WTC11 (cell line): ENCODE measurements around the gene POLR2E. TPM values are rescaled to one million over a fixed set of nuclear protein-coding genes. Genes with fewer than 3 reads are reported as not detected.

Source experiments
- ATAC-seq: fragments of 200-7000 bp; cut with Tn5 transposase; 2 replicates; pipeline ENCODE4 v1.10.0; 2021; ENCODE audit warnings: mild to moderate bottlenecking, moderate library complexity
- CTCF ChIA-PET: fragments of 300-600 bp; sonication (Branson Sonifier 250); formaldehyde crosslinking; loops from one replicate; lab custom pipeline; 2021; ENCODE audit warnings: antibody characterized with exemption; lab: Charles Lee
- POLR2A ChIA-PET: fragments of 350-600 bp; sonication (Branson Sonifier 250); formaldehyde crosslinking; loops from one replicate; lab custom pipeline; 2021; ENCODE audit warnings: antibody characterized with exemption; lab: Charles Lee
- DNase-seq: peaks from one replicate; pipeline ENCODE4 v3.0.0; 2021; ENCODE audit warnings: low spot score
- H3K27ac Mint-ChIP-seq: 2 replicates; pipeline ENCODE4 v1.8.0; 2021; ENCODE audit warnings: mixed read lengths
- H3K27me3 Mint-ChIP-seq: 2 replicates; pipeline ENCODE4 v1.8.0; 2021; ENCODE audit warnings: low read depth, mild to moderate bottlenecking, moderate library complexity, mixed read lengths
- H3K36me3 Mint-ChIP-seq: 2 replicates; pipeline ENCODE4 v1.8.0; 2021; ENCODE audit warnings: mixed read lengths
- H3K4me1 Mint-ChIP-seq: 2 replicates; pipeline ENCODE4 v1.8.0; 2022; ENCODE audit warnings: mixed read lengths
- H3K4me3 Mint-ChIP-seq: 2 replicates; pipeline ENCODE4 v1.8.0; 2021; ENCODE audit warnings: mild to moderate bottlenecking, moderate library complexity, mixed read lengths
- H3K9me3 Mint-ChIP-seq: 2 replicates; pipeline ENCODE4 v1.8.0; 2021; ENCODE audit warnings: mixed read lengths
- CREM ChIP-seq: sonication (generic); formaldehyde crosslinking; IDR thresholded peaks from 2 replicates; pipeline ENCODE4 v1.8.1; 2022; ENCODE audit warnings: mild to moderate bottlenecking, missing genetic modification reagents, moderate library complexity
- EMX1 ChIP-seq: fragments of 250-450 bp; sonication (Bioruptor Pico); IDR thresholded peaks from 2 replicates; pipeline ENCODE4 v1.8.0; 2021; ENCODE audit warnings: mild to moderate bottlenecking
- ETV6 ChIP-seq: sonication (generic); formaldehyde crosslinking; IDR thresholded peaks from 2 replicates; pipeline ENCODE4 v1.8.1; 2022; ENCODE audit warnings: mild to moderate bottlenecking, missing genetic modification reagents
- FOXK1 ChIP-seq: sonication (generic); formaldehyde crosslinking; IDR thresholded peaks from 2 replicates; pipeline ENCODE4 v1.8.0; 2022; ENCODE audit warnings: mild to moderate bottlenecking, moderate library complexity, missing genetic modification reagents
- IRF2 ChIP-seq: sonication (generic); formaldehyde crosslinking; IDR thresholded peaks from 2 replicates; pipeline ENCODE4 v1.8.0; 2022; ENCODE audit warnings: low read depth, missing genetic modification reagents, borderline replicate concordance
- JAZF1 ChIP-seq: fragments of 250-450 bp; sonication (Bioruptor Pico); IDR thresholded peaks from 2 replicates; pipeline ENCODE4 v1.9.0; 2021; ENCODE audit warnings: moderate library complexity, mild to moderate bottlenecking, inconsistent platforms
- JUN ChIP-seq: sonication (generic); formaldehyde crosslinking; IDR thresholded peaks from 2 replicates; pipeline ENCODE4 v1.8.0; 2023; ENCODE audit warnings: mild to moderate bottlenecking, missing genetic modification reagents
- SMAD3 ChIP-seq: sonication (generic); formaldehyde crosslinking; IDR thresholded peaks from 2 replicates; pipeline ENCODE4 v1.8.0; 2022; ENCODE audit warnings: missing genetic modification reagents, mild to moderate bottlenecking, borderline replicate concordance
- ZNF396 ChIP-seq: fragments of 250-450 bp; sonication (Bioruptor Pico); IDR thresholded peaks from 2 replicates; pipeline ENCODE4 v1.8.0; 2021; ENCODE audit warnings: mild to moderate bottlenecking, moderate library complexity, borderline replicate concordance
- total RNA-seq: library from RNA; stranded (reverse); gene quantifications from 3 replicates; pipeline ENCODE4 v1.2.3, GENCODE V29; 2021
- TF ChIP-seq, protein P1 (sequence below): sonication (generic); formaldehyde crosslinking; IDR thresholded peaks from 2 replicates; pipeline ENCODE4 v1.8.0; 2023; ENCODE audit warnings: missing genetic modification reagents, mild to moderate bottlenecking, borderline replicate concordance
- TF ChIP-seq, protein P2 (sequence below): sonication (generic); formaldehyde crosslinking; IDR thresholded peaks from 2 replicates; pipeline ENCODE4 v1.8.0; 2022; ENCODE audit warnings: mild to moderate bottlenecking, missing genetic modification reagents
- TF ChIP-seq, protein P3 (sequence below): sonication (generic); formaldehyde crosslinking; IDR thresholded peaks from 2 replicates; pipeline ENCODE4 v1.8.0; 2022; ENCODE audit warnings: mild to moderate bottlenecking, missing genetic modification reagents
- TF ChIP-seq, protein P4 (sequence below): sonication (generic); formaldehyde crosslinking; conservative IDR thresholded peaks from 2 replicates; pipeline ENCODE4 v1.8.1; 2022; ENCODE audit warnings: mild to moderate bottlenecking, missing genetic modification reagents
- TF ChIP-seq, protein P5 (sequence below): sonication (generic); formaldehyde crosslinking; IDR thresholded peaks from 2 replicates; pipeline ENCODE4 v1.8.1; 2023; ENCODE audit warnings: mild to moderate bottlenecking, missing genetic modification reagents, borderline replicate concordance
- TF ChIP-seq, protein P6 (sequence below): sonication (generic); formaldehyde crosslinking; IDR thresholded peaks from 2 replicates; pipeline ENCODE4 v1.8.0; 2023; ENCODE audit warnings: missing genetic modification reagents
- TF ChIP-seq, protein P7 (sequence below): sonication (generic); formaldehyde crosslinking; IDR thresholded peaks from 2 replicates; pipeline ENCODE4 v1.8.1; 2023; ENCODE audit warnings: mild to moderate bottlenecking, missing genetic modification reagents, moderate library complexity
- TF ChIP-seq, protein P8 (sequence below): sonication (generic); formaldehyde crosslinking; IDR thresholded peaks from 2 replicates; pipeline ENCODE4 v1.8.0; 2023; ENCODE audit warnings: mild to moderate bottlenecking, missing genetic modification reagents

The POLR2E gene
- total RNA-seq, 1 experiment from 2014 or later = 275 TPM

DNA sequence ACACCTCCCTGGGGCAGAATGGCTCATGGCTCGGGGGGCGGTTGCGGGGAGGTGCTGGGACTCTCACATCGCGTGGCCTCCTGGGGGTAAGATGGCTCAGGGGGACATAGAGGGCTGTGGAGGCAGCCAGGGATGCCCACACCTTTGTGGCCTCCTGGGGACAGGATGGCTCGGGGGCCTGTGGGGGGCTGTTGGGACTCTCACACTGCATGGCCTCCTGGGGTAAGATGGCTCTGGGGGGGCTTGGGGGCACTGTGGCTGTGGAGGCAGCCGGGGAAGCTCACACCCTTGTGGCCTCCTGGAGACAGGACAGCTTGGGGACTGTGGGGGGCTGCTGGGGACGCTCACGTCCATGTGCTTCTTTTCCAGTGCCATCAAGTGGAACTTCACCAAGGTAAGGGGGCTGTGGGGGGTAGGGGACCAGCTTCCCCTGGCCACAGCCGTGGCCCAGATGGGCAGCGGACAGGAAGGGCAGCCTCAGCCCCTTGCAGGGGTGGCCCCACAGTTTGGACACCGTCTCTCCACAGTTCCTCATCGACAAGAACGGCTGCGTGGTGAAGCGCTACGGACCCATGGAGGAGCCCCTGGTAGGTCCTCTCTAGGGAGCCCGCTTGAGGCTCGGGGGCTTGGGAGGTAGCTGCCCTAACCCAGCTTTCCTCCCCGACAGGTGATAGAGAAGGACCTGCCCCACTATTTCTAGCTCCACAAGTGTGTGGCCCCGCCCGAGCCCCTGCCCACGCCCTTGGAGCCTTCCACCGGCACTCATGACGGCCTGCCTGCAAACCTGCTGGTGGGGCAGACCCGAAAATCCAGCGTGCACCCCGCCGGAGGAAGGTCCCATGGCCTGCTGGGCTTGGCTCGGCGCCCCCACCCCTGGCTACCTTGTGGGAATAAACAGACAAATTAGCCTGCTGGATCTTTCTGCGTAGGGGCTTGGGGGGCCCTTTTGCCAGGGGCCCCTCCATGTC lies 11.0 kb upstream of the POLR2E start:
- CTCF ChIA-PET = interaction anchor here (0.6 to 3.0 kb wide), 2 partner anchors 7 to 21 kb away, joined by 3 to 25 read pairs; no protein-coding TSS in a partner anchor
- H3K4me1 Mint-ChIP-seq = peaks cover 15% of the 10 kb centered on the region
- ATAC-seq (no peak), DNase-seq (no peak)
- TF ChIP-seq IRF2 (CRISPR knock-in tag) (no peak), ETV6 (no peak), JUN (no peak), CREM (CRISPR knock-in tag) (no peak), EMX1 (no peak)
- TF ChIP-seq, protein P1, sequence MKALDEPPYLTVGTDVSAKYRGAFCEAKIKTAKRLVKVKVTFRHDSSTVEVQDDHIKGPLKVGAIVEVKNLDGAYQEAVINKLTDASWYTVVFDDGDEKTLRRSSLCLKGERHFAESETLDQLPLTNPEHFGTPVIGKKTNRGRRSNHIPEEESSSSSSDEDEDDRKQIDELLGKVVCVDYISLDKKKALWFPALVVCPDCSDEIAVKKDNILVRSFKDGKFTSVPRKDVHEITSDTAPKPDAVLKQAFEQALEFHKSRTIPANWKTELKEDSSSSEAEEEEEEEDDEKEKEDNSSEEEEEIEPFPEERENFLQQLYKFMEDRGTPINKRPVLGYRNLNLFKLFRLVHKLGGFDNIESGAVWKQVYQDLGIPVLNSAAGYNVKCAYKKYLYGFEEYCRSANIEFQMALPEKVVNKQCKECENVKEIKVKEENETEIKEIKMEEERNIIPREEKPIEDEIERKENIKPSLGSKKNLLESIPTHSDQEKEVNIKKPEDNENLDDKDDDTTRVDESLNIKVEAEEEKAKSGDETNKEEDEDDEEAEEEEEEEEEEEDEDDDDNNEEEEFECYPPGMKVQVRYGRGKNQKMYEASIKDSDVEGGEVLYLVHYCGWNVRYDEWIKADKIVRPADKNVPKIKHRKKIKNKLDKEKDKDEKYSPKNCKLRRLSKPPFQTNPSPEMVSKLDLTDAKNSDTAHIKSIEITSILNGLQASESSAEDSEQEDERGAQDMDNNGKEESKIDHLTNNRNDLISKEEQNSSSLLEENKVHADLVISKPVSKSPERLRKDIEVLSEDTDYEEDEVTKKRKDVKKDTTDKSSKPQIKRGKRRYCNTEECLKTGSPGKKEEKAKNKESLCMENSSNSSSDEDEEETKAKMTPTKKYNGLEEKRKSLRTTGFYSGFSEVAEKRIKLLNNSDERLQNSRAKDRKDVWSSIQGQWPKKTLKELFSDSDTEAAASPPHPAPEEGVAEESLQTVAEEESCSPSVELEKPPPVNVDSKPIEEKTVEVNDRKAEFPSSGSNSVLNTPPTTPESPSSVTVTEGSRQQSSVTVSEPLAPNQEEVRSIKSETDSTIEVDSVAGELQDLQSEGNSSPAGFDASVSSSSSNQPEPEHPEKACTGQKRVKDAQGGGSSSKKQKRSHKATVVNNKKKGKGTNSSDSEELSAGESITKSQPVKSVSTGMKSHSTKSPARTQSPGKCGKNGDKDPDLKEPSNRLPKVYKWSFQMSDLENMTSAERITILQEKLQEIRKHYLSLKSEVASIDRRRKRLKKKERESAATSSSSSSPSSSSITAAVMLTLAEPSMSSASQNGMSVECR (CRISPR knock-in tag) = no peak
- TF ChIP-seq, protein P2, sequence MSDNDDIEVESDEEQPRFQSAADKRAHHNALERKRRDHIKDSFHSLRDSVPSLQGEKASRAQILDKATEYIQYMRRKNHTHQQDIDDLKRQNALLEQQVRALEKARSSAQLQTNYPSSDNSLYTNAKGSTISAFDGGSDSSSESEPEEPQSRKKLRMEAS (CRISPR knock-in tag) = no peak
- TF ChIP-seq, protein P3, sequence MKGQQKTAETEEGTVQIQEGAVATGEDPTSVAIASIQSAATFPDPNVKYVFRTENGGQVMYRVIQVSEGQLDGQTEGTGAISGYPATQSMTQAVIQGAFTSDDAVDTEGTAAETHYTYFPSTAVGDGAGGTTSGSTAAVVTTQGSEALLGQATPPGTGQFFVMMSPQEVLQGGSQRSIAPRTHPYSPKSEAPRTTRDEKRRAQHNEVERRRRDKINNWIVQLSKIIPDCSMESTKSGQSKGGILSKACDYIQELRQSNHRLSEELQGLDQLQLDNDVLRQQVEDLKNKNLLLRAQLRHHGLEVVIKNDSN = no peak
- TF ChIP-seq, protein P4, sequence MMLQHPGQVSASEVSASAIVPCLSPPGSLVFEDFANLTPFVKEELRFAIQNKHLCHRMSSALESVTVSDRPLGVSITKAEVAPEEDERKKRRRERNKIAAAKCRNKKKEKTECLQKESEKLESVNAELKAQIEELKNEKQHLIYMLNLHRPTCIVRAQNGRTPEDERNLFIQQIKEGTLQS = no peak
- H3K27me3 Mint-ChIP-seq = no peaks in the 10 kb centered on the region
- H3K4me3 Mint-ChIP-seq = peak overlapping the region; percentile 45
- no peaks in the 10 kb centered on the region for H3K36me3 Mint-ChIP-seq
- POLR2A ChIA-PET = interaction anchor here (1.0 kb wide), 1 partner anchor 36 kb away, joined by 5 read pairs; no protein-coding TSS in a partner anchor
- H3K27ac Mint-ChIP-seq = peak overlapping the region; percentile 84
- no peaks in the 10 kb centered on the region for H3K9me3 Mint-ChIP-seq

DNA sequence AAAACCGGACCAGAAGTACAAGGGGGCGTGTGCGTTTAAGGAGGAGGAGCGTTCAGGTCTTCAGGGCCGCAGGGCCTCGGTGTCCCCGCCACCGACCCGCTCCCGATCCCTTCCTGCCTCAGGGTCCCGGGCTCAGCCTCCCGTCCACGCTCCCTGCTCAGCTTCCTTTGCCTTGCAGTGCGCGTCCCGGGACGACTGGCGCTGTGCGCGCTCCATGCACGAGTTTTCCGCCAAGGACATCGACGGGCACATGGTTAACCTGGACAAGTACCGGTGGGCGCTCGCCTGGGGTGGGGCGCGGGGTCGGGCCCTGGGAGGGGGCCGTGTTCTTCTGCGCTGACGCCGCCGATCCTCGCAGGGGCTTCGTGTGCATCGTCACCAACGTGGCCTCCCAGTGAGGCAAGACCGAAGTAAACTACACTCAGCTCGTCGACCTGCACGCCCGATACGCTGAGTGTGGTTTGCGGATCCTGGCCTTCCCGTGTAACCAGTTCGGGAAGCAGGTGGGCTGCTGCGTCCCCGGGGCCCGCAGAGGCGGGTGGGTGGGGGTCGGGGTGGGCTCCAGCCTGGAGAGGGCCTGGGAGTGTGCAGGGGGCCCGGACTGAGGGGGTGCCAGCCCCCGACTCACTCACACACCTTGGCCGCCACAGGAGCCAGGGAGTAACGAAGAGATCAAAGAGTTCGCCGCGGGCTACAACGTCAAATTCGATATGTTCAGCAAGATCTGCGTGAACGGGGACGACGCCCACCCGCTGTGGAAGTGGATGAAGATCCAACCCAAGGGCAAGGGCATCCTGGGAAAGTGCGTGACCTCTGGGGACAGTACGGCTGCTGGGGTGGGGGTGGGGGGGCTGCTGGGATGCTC lies 10.1 kb upstream of the POLR2E start:
- Mint-ChIP-seq H3K4me1 (peaks cover 15% of the 10 kb centered on the region), H3K36me3 (no peaks in the 10 kb centered on the region), H3K27ac (no peak overlapping the region), H3K27me3 (no peaks in the 10 kb centered on the region), H3K4me3 (peak overlapping the region; percentile 71), H3K9me3 (no peaks in the 10 kb centered on the region)
- ChIA-PET CTCF (interaction anchor here (0.6 to 4.7 kb wide), 6 partner anchors 8 to 161 kb away, joined by 3 to 27 read pairs (median 8); partner anchors contain the start of gene ARHGAP45), POLR2A (interaction anchor here (0.8 to 1.0 kb wide), 2 partner anchors 35 to 99 kb away, joined by 3 to 5 read pairs; no protein-coding TSS in a partner anchor)
- DNase-seq (peak; percentile 55), ATAC-seq (no peak; the same call in 1 of the 2 replicates)
- TF ChIP-seq, protein P5, sequence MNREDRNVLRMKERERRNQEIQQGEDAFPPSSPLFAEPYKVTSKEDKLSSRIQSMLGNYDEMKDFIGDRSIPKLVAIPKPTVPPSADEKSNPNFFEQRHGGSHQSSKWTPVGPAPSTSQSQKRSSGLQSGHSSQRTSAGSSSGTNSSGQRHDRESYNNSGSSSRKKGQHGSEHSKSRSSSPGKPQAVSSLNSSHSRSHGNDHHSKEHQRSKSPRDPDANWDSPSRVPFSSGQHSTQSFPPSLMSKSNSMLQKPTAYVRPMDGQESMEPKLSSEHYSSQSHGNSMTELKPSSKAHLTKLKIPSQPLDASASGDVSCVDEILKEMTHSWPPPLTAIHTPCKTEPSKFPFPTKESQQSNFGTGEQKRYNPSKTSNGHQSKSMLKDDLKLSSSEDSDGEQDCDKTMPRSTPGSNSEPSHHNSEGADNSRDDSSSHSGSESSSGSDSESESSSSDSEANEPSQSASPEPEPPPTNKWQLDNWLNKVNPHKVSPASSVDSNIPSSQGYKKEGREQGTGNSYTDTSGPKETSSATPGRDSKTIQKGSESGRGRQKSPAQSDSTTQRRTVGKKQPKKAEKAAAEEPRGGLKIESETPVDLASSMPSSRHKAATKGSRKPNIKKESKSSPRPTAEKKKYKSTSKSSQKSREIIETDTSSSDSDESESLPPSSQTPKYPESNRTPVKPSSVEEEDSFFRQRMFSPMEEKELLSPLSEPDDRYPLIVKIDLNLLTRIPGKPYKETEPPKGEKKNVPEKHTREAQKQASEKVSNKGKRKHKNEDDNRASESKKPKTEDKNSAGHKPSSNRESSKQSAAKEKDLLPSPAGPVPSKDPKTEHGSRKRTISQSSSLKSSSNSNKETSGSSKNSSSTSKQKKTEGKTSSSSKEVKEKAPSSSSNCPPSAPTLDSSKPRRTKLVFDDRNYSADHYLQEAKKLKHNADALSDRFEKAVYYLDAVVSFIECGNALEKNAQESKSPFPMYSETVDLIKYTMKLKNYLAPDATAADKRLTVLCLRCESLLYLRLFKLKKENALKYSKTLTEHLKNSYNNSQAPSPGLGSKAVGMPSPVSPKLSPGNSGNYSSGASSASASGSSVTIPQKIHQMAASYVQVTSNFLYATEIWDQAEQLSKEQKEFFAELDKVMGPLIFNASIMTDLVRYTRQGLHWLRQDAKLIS = no peak
- TF ChIP-seq, protein P6, sequence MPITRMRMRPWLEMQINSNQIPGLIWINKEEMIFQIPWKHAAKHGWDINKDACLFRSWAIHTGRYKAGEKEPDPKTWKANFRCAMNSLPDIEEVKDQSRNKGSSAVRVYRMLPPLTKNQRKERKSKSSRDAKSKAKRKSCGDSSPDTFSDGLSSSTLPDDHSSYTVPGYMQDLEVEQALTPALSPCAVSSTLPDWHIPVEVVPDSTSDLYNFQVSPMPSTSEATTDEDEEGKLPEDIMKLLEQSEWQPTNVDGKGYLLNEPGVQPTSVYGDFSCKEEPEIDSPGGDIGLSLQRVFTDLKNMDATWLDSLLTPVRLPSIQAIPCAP (CRISPR knock-in tag) = no peak
- no peak for TF ChIP-seq ZNF396 (CRISPR knock-in tag)
- TF ChIP-seq JAZF1 = no peak
- TF ChIP-seq FOXK1 (CRISPR knock-in tag) = no peak
- TF ChIP-seq, protein P7, sequence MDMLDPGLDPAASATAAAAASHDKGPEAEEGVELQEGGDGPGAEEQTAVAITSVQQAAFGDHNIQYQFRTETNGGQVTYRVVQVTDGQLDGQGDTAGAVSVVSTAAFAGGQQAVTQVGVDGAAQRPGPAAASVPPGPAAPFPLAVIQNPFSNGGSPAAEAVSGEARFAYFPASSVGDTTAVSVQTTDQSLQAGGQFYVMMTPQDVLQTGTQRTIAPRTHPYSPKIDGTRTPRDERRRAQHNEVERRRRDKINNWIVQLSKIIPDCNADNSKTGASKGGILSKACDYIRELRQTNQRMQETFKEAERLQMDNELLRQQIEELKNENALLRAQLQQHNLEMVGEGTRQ (CRISPR knock-in tag) = no peak
- TF ChIP-seq, protein P8, sequence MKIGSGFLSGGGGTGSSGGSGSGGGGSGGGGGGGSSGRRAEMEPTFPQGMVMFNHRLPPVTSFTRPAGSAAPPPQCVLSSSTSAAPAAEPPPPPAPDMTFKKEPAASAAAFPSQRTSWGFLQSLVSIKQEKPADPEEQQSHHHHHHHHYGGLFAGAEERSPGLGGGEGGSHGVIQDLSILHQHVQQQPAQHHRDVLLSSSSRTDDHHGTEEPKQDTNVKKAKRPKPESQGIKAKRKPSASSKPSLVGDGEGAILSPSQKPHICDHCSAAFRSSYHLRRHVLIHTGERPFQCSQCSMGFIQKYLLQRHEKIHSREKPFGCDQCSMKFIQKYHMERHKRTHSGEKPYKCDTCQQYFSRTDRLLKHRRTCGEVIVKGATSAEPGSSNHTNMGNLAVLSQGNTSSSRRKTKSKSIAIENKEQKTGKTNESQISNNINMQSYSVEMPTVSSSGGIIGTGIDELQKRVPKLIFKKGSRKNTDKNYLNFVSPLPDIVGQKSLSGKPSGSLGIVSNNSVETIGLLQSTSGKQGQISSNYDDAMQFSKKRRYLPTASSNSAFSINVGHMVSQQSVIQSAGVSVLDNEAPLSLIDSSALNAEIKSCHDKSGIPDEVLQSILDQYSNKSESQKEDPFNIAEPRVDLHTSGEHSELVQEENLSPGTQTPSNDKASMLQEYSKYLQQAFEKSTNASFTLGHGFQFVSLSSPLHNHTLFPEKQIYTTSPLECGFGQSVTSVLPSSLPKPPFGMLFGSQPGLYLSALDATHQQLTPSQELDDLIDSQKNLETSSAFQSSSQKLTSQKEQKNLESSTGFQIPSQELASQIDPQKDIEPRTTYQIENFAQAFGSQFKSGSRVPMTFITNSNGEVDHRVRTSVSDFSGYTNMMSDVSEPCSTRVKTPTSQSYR = no peak
- no peak for TF ChIP-seq SMAD3 (CRISPR knock-in tag)
